HCT116 (cell line): ENCODE data around the gene DIP2C. TPM values are rescaled to one million over a fixed set of nuclear protein-coding genes. Genes with fewer than 3 reads are reported as not detected.
A peak's percentile ranks its signal among the peaks of the same experiment; 100 is the strongest.

Experiments used
- ATAC-seq: fragments of 200-7000 bp; cut with Tn5 transposase; 2 replicates; pipeline ENCODE4 v1.9.1; 2020; ENCODE audit warnings: mild to moderate bottlenecking, moderate library complexity
- BruUV-seq: library from RNA; stranded (reverse); fragments of 400-500 nt; replicated peaks from 2 replicates; lab custom pipeline; 2021; lab: Mats Ljungman, UMichigan
- CTCF ChIA-PET: fragments of 300-600 bp; sonication (Branson Sonifier 250); formaldehyde crosslinking; loops from one replicate; lab custom pipeline; 2021; ENCODE audit warnings: antibody characterized with exemption; lab: Charles Lee
- POLR2A ChIA-PET: fragments of 300-600, 350-600 bp; sonication (Branson Sonifier 250); formaldehyde crosslinking; loops from one replicate; lab custom pipeline; 2021; ENCODE audit warnings: antibody characterized with exemption; lab: Charles Lee
- RAD21 ChIA-PET, 2 experiments: fragments of 300-600 bp; sonication (Branson Sonifier 250); formaldehyde crosslinking; loops; one replicate each; lab custom pipeline; 2023; ENCODE audit warnings: low total read pairs in 2 of 2; ENCODE audit not compliant: uncharacterized antibody in 2 of 2, unreplicated experiment in 2 of 2, low non-redundant PET in 1 of 2; lab: Charles Lee
- DNase-seq: peaks from one replicate; pipeline ENCODE4 v3.0.0-alpha.2; 2010; ENCODE audit warnings: low read depth, low spot score
- H2AFZ ChIP-seq: fragments of 200-600 bp; shearing (Covaris generic), sonication (generic); 2 replicates; pipeline ENCODE4 v1.6.1; 2017; ENCODE audit warnings: low read depth, mixed run types, mixed read lengths, antibody characterized with exemption, low read length; ENCODE audit not compliant: poor library complexity, severe bottlenecking
- H3K27ac ChIP-seq: 2 replicates; pipeline ENCODE4 v1.5.1; 2012; ENCODE audit warnings: low read depth, low read length
- H3K27me3 ChIP-seq: fragments of 200-600 bp; sonication (generic); 2 replicates; pipeline ENCODE4 v1.6.1; 2016; ENCODE audit warnings: mixed run types, low read length, mixed read lengths; ENCODE audit not compliant: insufficient read depth
- H3K36me3 ChIP-seq, 2 experiments: fragments of 200-500 bp in 1 of 2; fragments of 200-600 bp in 1 of 2; sonication (Bioruptor generic) in 1 of 2; sonication (generic) in 1 of 2; 2 replicates each; pipeline versions ENCODE4 v1.5.1 to v1.6.1; 2014 to 2016; ENCODE audit warnings: low read length in 2 of 2, inconsistent platforms in 1 of 2, mixed read lengths in 1 of 2, mixed run types in 1 of 2; ENCODE audit not compliant: insufficient read depth in 2 of 2, control insufficient read depth in 1 of 2
- H3K4me1 ChIP-seq, 2 experiments: fragments of 200-600 bp in 1 of 2; sonication (generic) in 1 of 2; 2 replicates each; pipeline versions ENCODE4 v1.5.1 to v1.6.1; 2012 to 2017; ENCODE audit warnings: low read length in 2 of 2, inconsistent platforms in 1 of 2, mild to moderate bottlenecking in 1 of 2, mixed read lengths in 1 of 2, mixed run types in 1 of 2, moderate library complexity in 1 of 2; ENCODE audit not compliant: insufficient read depth in 2 of 2, control insufficient read depth in 1 of 2
- H3K4me2 ChIP-seq: fragments of 200-600 bp; sonication (generic); 2 replicates; pipeline ENCODE4 v1.6.1; 2017; ENCODE audit warnings: mixed run types, low read length, mixed read lengths
- H3K4me3 ChIP-seq, 2 experiments: fragments of 200-600 bp in 1 of 2; sonication (generic) in 1 of 2; replicated peaks in 1 of 2; 2 replicates each; pipeline ENCODE4 v1.5.1; 2011 to 2016; ENCODE audit warnings: low read length in 2 of 2, control low read depth in 1 of 2, low read depth in 1 of 2, mild to moderate bottlenecking in 1 of 2, mixed read lengths in 1 of 2, mixed run types in 1 of 2
- H3K79me2 ChIP-seq: fragments of 200-600 bp; sonication (generic); 2 replicates; pipeline ENCODE4 v1.6.1; 2017; ENCODE audit warnings: mild to moderate bottlenecking, mixed run types, low read length, moderate library complexity, mixed read lengths; ENCODE audit not compliant: insufficient read depth
- H3K9ac ChIP-seq: fragments of 200-600 bp; sonication (generic); 2 replicates; pipeline ENCODE4 v1.6.1; 2016; ENCODE audit warnings: low read length, mixed read lengths
- H3K9me2 ChIP-seq: fragments of 200-600 bp; sonication (generic), shearing (Covaris generic); 2 replicates; pipeline ENCODE4 v1.6.1; 2017; ENCODE audit warnings: mixed run types, mild to moderate bottlenecking, moderate library complexity; ENCODE audit not compliant: insufficient read depth
- H3K9me3 ChIP-seq, 2 experiments: fragments of 200-500 bp in 1 of 2; fragments of 200-600 bp in 1 of 2; sonication (Bioruptor generic) in 1 of 2; sonication (generic) in 1 of 2; 2 replicates each; pipeline ENCODE4 v1.6.1; 2014 to 2017; ENCODE audit warnings: low read length in 2 of 2, mixed read lengths in 2 of 2, inconsistent platforms in 1 of 2, low read depth in 1 of 2, mild to moderate bottlenecking in 1 of 2, mixed run types in 1 of 2, moderate library complexity in 1 of 2; ENCODE audit not compliant: control insufficient read depth in 1 of 2, insufficient read depth in 1 of 2
- H4K20me1 ChIP-seq: fragments of 200-600 bp; sonication (generic), shearing (Covaris generic); 2 replicates; pipeline ENCODE4 v1.6.1; 2017; ENCODE audit warnings: mixed run types, mild to moderate bottlenecking, moderate library complexity; ENCODE audit not compliant: insufficient read depth
- CBX3 ChIP-seq: IDR thresholded peaks from 2 replicates; pipeline ENCODE4 v1.6.1; 2012; ENCODE audit warnings: low read depth
- EGR1 ChIP-seq: IDR thresholded peaks from 2 replicates; pipeline ENCODE4 v1.6.1; 2012; ENCODE audit warnings: low read depth
- ELF1 ChIP-seq: IDR thresholded peaks from 2 replicates; pipeline ENCODE4 v1.6.1; 2012; ENCODE audit warnings: low read depth, borderline replicate concordance
- EZH2phosphoT487 ChIP-seq: fragments of 200-600 bp; IDR thresholded peaks from 2 replicates; pipeline ENCODE4 v1.6.1; 2018; ENCODE audit warnings: antibody characterized with exemption, borderline replicate concordance
- POLR2A ChIP-seq: IDR thresholded peaks from 2 replicates; pipeline ENCODE4 v1.7.0; 2011; ENCODE audit warnings: borderline replicate concordance; ENCODE audit not compliant: insufficient read depth, insufficient read length; ENCODE audit errors: extremely low read depth
- SIN3A ChIP-seq: IDR thresholded peaks from 2 replicates; pipeline ENCODE4 v1.6.1; 2012; ENCODE audit warnings: low read depth
- SP1 ChIP-seq: IDR thresholded peaks from 2 replicates; pipeline ENCODE4 v1.6.1; 2012; ENCODE audit warnings: low read depth
- YY1 ChIP-seq: IDR thresholded peaks from 2 replicates; pipeline ENCODE4 v1.6.1; 2011; ENCODE audit warnings: low read length, low read depth, moderate library complexity, mild to moderate bottlenecking; ENCODE audit not compliant: insufficient replicate concordance; ENCODE audit errors: extremely low read depth
- ZFX ChIP-seq: fragments of 450-650 bp; IDR thresholded peaks from 2 replicates; pipeline ENCODE4 v1.6.1; 2017
- intact Hi-C: fragments of 100-400 bp; cut with micrococcal nuclease; formaldehyde crosslinking; loops from 2 replicates; pipeline ENCODE4 v1.10.0; 2022
- microRNA-seq: library from miRNA; unstranded; fragments of <30 nt; microRNA quantifications from one replicate; pipeline ENCODE4, GENCODE V29; 2016; ENCODE audit warnings: borderline number of aligned reads
- total RNA-seq: library from RNA; stranded (reverse); gene quantifications from one replicate; pipeline ENCODE4 v1.2.1, GENCODE V29; 2021; ENCODE audit not compliant: unreplicated experiment
- TF ChIP-seq, protein P1 (sequence below): IDR thresholded peaks from 2 replicates; pipeline ENCODE4 v1.6.1; 2011; ENCODE audit warnings: mild to moderate bottlenecking, low read length, moderate library complexity; ENCODE audit not compliant: insufficient replicate concordance; ENCODE audit errors: extremely low read depth
- TF ChIP-seq, protein P2 (sequence below), 3 experiments: fragments of 200-600 bp in 1 of 3; sonication (generic) in 1 of 3; IDR thresholded peaks in 2 of 3; conservative IDR thresholded peaks in 1 of 3; 2 replicates each; pipeline ENCODE4 v1.5.1; 2012 to 2017; ENCODE audit warnings: low read depth in 2 of 3, low read length in 2 of 3, antibody characterized with exemption in 1 of 3, borderline replicate concordance in 1 of 3, control low read depth in 1 of 3, mild to moderate bottlenecking in 1 of 3, mixed read lengths in 1 of 3, mixed run types in 1 of 3, moderate library complexity in 1 of 3; ENCODE audit not compliant: insufficient read depth in 1 of 3

The DIP2C gene
- total RNA-seq, 1 experiment from 2014 or later: 15.4 TPM

- no peaks in the 10 kb centered on the region for H3K27me3 ChIP-seq
- no peaks in the 10 kb centered on the region for H3K4me1 ChIP-seq
- H3K27ac ChIP-seq: no peak overlapping the region
- H3K9me3 ChIP-seq: no peaks in the 10 kb centered on the region
- H2AFZ ChIP-seq: no peak overlapping the region
- no peaks in the 10 kb centered on the region for H3K36me3 ChIP-seq
- H4K20me1 ChIP-seq: no peaks in the 10 kb centered on the region
- TF ChIP-seq EZH2phosphoT487 (no peak), CBX3 (no peak), SIN3A (no peak), EGR1 (no peak), YY1 (no peak), ZFX (no peak), SP1 (no peak), POLR2A (no peak), ELF1 (no peak)
- TF ChIP-seq, protein P1, sequence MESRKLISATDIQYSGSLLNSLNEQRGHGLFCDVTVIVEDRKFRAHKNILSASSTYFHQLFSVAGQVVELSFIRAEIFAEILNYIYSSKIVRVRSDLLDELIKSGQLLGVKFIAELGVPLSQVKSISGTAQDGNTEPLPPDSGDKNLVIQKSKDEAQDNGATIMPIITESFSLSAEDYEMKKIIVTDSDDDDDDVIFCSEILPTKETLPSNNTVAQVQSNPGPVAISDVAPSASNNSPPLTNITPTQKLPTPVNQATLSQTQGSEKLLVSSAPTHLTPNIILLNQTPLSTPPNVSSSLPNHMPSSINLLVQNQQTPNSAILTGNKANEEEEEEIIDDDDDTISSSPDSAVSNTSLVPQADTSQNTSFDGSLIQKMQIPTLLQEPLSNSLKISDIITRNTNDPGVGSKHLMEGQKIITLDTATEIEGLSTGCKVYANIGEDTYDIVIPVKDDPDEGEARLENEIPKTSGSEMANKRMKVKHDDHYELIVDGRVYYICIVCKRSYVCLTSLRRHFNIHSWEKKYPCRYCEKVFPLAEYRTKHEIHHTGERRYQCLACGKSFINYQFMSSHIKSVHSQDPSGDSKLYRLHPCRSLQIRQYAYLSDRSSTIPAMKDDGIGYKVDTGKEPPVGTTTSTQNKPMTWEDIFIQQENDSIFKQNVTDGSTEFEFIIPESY: no peak
- TF ChIP-seq, protein P2, sequence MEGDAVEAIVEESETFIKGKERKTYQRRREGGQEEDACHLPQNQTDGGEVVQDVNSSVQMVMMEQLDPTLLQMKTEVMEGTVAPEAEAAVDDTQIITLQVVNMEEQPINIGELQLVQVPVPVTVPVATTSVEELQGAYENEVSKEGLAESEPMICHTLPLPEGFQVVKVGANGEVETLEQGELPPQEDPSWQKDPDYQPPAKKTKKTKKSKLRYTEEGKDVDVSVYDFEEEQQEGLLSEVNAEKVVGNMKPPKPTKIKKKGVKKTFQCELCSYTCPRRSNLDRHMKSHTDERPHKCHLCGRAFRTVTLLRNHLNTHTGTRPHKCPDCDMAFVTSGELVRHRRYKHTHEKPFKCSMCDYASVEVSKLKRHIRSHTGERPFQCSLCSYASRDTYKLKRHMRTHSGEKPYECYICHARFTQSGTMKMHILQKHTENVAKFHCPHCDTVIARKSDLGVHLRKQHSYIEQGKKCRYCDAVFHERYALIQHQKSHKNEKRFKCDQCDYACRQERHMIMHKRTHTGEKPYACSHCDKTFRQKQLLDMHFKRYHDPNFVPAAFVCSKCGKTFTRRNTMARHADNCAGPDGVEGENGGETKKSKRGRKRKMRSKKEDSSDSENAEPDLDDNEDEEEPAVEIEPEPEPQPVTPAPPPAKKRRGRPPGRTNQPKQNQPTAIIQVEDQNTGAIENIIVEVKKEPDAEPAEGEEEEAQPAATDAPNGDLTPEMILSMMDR (IDR thresholded peaks at IDR 0.05 in 2 of 3, conservative IDR thresholded peaks at IDR 0.05 in 1 of 3; ENCODE audit: borderline replicate concordance in 1 of 3, insufficient read depth in 1 of 3, low read depth in 2 of 3, low read length in 2 of 3): no peak
- intact Hi-C loops: no loop called here
- H3K4me3 ChIP-seq: no peak overlapping the region
- H3K79me2 ChIP-seq: no peaks in the 10 kb centered on the region
- RAD21 ChIA-PET: no interaction called here
- H3K4me2 ChIP-seq: no peak overlapping the region
- DNase-seq (no peak), ATAC-seq (no peak)
- no peak overlapping the region for H3K9ac ChIP-seq
- no peaks in the 10 kb centered on the region for H3K9me2 ChIP-seq
- POLR2A ChIA-PET: no interaction called here
- no TSS peak for BruUV-seq
- CTCF ChIA-PET: no interaction called here
These were observed 464.9 kb downstream of the DIP2C start for GRCh38 chr10:224571-224970.

Small RNAs within 50 kb of the gene (microRNA-seq; reads per million reads assigned to microRNA genes)
- gene MIR5699: 34.6 reads per million, percentile 49 among the genes with 10 or more reads in this experiment

Other genes starting within 250 kb of the DIP2C start
- gene LARP4B, start 242.0 kb upstream of the DIP2C start, total RNA-seq: 122 TPM